ENCODE measurements around the gene C16orf82. TPM values are rescaled to one million over a fixed set of nuclear protein-coding genes. Genes with fewer than 3 reads are reported as not detected.
A peak's percentile ranks its signal among the peaks of the same experiment; 100 is the strongest.

The C16orf82 gene
- total and polyA plus RNA-seq, 9 of the 15 experiments (the other 6 are each of a cell fraction or from before 2014, with no cell fraction given): not detected

- no peak for TF ChIP-seq ZNF449 (CRISPR knock-in tag; IDR thresholded peaks at IDR 0.05)
- TF ChIP-seq JUND (IDR thresholded peaks at IDR 0.05; ENCODE audit: borderline replicate concordance, low read depth, low read length): peak; percentile 25; the same call in 1 of the 2 replicates
- no peak for TF ChIP-seq JUND (tag; IDR thresholded peaks at IDR 0.05; ENCODE audit: borderline replicate concordance, low read depth, low read length)
- no peak for TF ChIP-seq TFAP4 (CRISPR knock-in tag; IDR thresholded peaks at IDR 0.05; ENCODE audit: borderline replicate concordance)
- TF ChIP-seq FOXP4 (CRISPR knock-in tag; IDR thresholded peaks at IDR 0.05; ENCODE audit: borderline replicate concordance): no peak
- TF ChIP-seq BCOR (IDR thresholded peaks at IDR 0.05): no peak
- TF ChIP-seq ZHX1 (conservative IDR thresholded peaks at IDR 0.05; ENCODE audit: low read length): no peak
- no peak for TF ChIP-seq CREB3L1 (IDR thresholded peaks at IDR 0.05; ENCODE audit: borderline replicate concordance, low read depth)
- TF ChIP-seq CREBBP (IDR thresholded peaks at IDR 0.05; ENCODE audit: low read depth, low read length): no peak
- TF ChIP-seq TFE3 (CRISPR knock-in tag; IDR thresholded peaks at IDR 0.05): no peak
- peak; percentile 15; the same call in 1 of the 2 replicates for TF ChIP-seq L3MBTL2 (IDR thresholded peaks at IDR 0.05)
- no peak for TF ChIP-seq E2F3 (CRISPR knock-in tag; IDR thresholded peaks at IDR 0.05)
- TF ChIP-seq TRIM25 (IDR thresholded peaks at IDR 0.05; ENCODE audit: borderline replicate concordance): no peak
- no peak for TF ChIP-seq KHSRP (IDR thresholded peaks at IDR 0.05)
- no peak for TF ChIP-seq ARHGAP35 (IDR thresholded peaks at IDR 0.05; ENCODE audit: partially characterized antibody)
Observed at GRCh38 chr16:27107185-27107592, 40.5 kb downstream of the C16orf82 start (continued).
